ENCODE data around the gene GRB14. TPM values are rescaled to one million over a fixed set of nuclear protein-coding genes. Genes with fewer than 3 reads are reported as not detected.

GRB14 gene
- total and polyA plus RNA-seq, 2 experiments from 2014 or later, result 7.8 to 12.9 TPM

DNA sequence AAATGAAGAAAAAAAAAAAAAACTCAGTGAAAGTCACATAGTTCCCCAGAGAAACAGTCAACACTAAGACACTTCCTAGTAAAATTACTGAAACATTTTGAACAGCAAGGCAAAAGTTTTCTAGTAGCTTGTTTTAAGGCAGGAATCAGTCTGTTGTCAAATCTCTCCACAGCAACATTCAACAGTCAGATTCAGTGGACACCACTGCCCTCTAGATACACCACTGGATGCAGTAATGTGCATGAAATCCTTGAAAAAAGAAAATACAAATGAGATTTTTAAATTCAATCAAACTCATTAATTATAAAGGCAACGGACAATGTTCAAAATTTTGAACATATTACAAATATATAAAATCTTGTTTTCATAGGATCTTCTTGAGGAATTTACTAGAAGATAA, 46.4 kb downstream of the GRB14 start:
- no peaks in the 10 kb centered on the region for H3K9me3 ChIP-seq (ENCODE audit: low read depth)
- DNase-seq (ENCODE audit: low read depth in 1 of 2, low spot score in 1 of 2), result no peak
- H3K36me3 ChIP-seq, result no peaks in the 10 kb centered on the region
- no peaks in the 10 kb centered on the region for H3K4me1 ChIP-seq (ENCODE audit: low read depth)
- no peak overlapping the region for H3K27ac ChIP-seq
- TF ChIP-seq, protein P1, sequence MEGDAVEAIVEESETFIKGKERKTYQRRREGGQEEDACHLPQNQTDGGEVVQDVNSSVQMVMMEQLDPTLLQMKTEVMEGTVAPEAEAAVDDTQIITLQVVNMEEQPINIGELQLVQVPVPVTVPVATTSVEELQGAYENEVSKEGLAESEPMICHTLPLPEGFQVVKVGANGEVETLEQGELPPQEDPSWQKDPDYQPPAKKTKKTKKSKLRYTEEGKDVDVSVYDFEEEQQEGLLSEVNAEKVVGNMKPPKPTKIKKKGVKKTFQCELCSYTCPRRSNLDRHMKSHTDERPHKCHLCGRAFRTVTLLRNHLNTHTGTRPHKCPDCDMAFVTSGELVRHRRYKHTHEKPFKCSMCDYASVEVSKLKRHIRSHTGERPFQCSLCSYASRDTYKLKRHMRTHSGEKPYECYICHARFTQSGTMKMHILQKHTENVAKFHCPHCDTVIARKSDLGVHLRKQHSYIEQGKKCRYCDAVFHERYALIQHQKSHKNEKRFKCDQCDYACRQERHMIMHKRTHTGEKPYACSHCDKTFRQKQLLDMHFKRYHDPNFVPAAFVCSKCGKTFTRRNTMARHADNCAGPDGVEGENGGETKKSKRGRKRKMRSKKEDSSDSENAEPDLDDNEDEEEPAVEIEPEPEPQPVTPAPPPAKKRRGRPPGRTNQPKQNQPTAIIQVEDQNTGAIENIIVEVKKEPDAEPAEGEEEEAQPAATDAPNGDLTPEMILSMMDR (IDR thresholded peaks at IDR 0.05; ENCODE audit: low read depth, low read length), result no peak
- no peak overlapping the region for H3K4me3 ChIP-seq
- no peaks in the 10 kb centered on the region for H3K27me3 ChIP-seq

DNA sequence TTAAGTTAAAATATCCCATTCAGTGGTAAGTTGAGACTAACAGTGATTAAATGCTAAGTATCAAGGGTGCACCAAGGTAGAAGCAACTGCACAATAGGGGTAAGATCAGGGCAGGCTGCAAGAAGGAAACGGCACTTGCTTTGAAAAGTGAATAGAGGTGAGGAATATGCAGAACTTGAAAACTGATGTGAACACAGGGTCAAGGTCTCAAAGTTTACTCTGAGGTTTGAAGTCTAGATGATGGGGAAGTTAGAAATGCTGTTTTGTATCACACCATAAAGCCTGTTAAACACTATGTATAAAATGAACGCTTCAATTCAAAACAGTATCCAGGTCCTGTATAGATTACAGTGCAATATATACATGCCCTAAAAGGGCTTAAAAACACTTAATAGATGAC, 50.8 kb downstream of the GRB14 start:
- no peak overlapping the region for H3K4me3 ChIP-seq
- DNase-seq (ENCODE audit: low read depth in 1 of 2, low spot score in 1 of 2), result no peak
- no peak overlapping the region for H3K27ac ChIP-seq
- no peaks in the 10 kb centered on the region for H3K9me3 ChIP-seq (ENCODE audit: low read depth)
- no peaks in the 10 kb centered on the region for H3K27me3 ChIP-seq
- no peaks in the 10 kb centered on the region for H3K36me3 ChIP-seq
- TF ChIP-seq, protein P1 (IDR thresholded peaks at IDR 0.05; ENCODE audit: low read depth, low read length), result no peak
- peaks cover 6% of the 10 kb centered on the region for H3K4me1 ChIP-seq (ENCODE audit: low read depth)

DNA sequence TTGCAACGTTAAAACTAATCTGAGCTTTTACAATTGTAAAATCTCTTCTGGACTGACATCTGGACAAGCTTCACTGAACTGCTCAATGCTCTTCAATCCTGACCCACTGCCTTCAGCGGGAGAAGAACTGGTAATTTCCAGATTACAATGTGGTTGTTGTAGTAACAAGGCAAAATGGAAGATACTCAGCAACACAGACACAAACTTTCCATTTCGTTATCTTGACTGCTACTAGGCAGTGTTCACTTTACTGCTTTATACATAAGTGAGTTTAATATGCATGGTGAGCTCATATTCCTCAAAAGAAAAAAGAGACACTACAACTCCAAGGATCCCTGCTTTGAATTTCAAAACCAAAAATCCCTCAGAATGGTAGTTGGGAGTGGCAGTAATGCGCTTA, 51.9 kb downstream of the GRB14 start:
- Histone ChIP-seq H3K4me1 (ENCODE audit: low read depth) (peaks cover 9% of the 10 kb centered on the region), H3K36me3 (no peaks in the 10 kb centered on the region), H3K27ac (no peak overlapping the region), H3K27me3 (no peaks in the 10 kb centered on the region), H3K4me3 (no peak overlapping the region), H3K9me3 (ENCODE audit: low read depth) (no peaks in the 10 kb centered on the region)
- peak in 1 of 2 donors; percentile 10 for DNase-seq (ENCODE audit: low read depth in 1 of 2, low spot score in 1 of 2)
- TF ChIP-seq, protein P1 (IDR thresholded peaks at IDR 0.05; ENCODE audit: low read depth, low read length), result no peak

GRCh38 chr2:164568317-164568716, 53.0 kb downstream of the GRB14 start:
- TF ChIP-seq, protein P1 (IDR thresholded peaks at IDR 0.05; ENCODE audit: low read depth, low read length), result no peak
- Histone ChIP-seq H3K4me1 (ENCODE audit: low read depth) (peaks cover 9% of the 10 kb centered on the region), H3K36me3 (no peaks in the 10 kb centered on the region), H3K27ac (no peak overlapping the region), H3K9me3 (ENCODE audit: low read depth) (no peaks in the 10 kb centered on the region), H3K4me3 (no peak overlapping the region), H3K27me3 (no peaks in the 10 kb centered on the region)
- no peak for DNase-seq (ENCODE audit: low read depth in 1 of 2, low spot score in 1 of 2)

- Histone ChIP-seq H3K27me3 (no peaks in the 10 kb centered on the region), H3K27ac (no peak overlapping the region), H3K4me3 (no peak overlapping the region), H3K36me3 (no peaks in the 10 kb centered on the region), H3K4me1 (ENCODE audit: low read depth) (peaks cover 9% of the 10 kb centered on the region), H3K9me3 (ENCODE audit: low read depth) (no peaks in the 10 kb centered on the region)
- no peak for DNase-seq (ENCODE audit: low read depth in 1 of 2, low spot score in 1 of 2)
- TF ChIP-seq, protein P1 (IDR thresholded peaks at IDR 0.05; ENCODE audit: low read depth, low read length), result no peak
Measured at GRCh38 chr2:164567335-164567989, 53.8 kb downstream of the GRB14 start.

Measured in cardiac muscle cell (in vitro differentiated cells and primary cell).